GM12872 (cell line): ENCODE data around the gene CCDC167.

ENCODE experiments used
- CTCF ChIP-seq: IDR thresholded peaks from 3 replicates; pipeline ENCODE4 v1.5.1; 2011; ENCODE audit warnings: low read depth, mild to moderate bottlenecking, low read length, moderate library complexity; ENCODE audit not compliant: insufficient read depth

The CCDC167 gene

DNA sequence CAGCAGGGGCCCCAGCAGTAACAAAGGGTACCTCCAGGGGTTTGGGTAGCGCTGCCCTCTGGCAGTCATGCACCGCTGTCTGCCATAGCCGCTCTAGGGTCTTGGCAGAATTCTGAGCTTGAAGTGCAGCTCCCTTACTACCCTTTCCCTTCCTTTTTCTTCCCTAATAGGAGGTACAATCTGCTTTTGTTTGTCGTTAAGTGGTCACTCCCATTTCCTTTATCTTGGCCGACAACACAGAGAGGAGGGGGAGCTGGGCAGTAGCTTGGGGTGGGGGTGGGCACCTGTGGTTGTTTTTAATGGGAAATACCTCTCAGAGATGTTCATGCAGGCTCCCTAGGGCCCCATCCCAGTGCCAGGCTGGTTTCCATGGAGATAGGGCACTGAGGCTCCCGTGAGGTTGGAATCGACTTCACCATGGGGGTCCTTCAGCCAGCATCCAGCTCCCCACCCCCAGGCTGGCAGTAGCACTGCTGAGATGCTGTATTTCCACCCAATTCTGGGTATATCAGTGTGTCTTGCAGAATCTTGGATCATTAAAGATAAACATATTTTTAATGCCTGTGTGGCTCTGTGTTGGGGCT, 18.6 kb downstream of the CCDC167 start:
- TF ChIP-seq CTCF: no peak

- no peak for TF ChIP-seq CTCF
Measured at GRCh38 chr6:37480118-37480736, 19.5 kb downstream of the CCDC167 start.

GRCh38 chr6:37479266-37479854, 20.3 kb downstream of the CCDC167 start:
- no peak for TF ChIP-seq CTCF

DNA sequence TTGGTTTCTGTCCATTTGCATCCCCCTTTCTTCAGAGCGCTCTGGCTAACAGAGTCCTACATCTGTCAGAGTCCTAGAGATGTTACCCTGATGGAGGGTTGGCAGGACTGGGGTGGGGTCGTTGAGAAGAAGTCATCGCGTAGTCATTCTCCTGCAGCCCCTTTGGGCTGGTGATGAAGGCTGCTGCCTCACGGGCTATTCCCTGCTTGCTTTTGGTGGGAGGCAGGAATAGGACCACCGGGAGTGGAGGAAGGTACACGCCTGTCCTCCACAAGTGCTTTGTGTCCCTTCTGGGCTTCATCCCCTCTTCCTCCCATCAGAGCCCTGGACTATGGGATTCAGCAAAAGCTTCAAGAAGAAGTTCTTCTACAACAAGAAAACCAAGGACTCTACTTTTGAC, 20.9 kb downstream of the CCDC167 start:
- no peak for TF ChIP-seq CTCF

DNA sequence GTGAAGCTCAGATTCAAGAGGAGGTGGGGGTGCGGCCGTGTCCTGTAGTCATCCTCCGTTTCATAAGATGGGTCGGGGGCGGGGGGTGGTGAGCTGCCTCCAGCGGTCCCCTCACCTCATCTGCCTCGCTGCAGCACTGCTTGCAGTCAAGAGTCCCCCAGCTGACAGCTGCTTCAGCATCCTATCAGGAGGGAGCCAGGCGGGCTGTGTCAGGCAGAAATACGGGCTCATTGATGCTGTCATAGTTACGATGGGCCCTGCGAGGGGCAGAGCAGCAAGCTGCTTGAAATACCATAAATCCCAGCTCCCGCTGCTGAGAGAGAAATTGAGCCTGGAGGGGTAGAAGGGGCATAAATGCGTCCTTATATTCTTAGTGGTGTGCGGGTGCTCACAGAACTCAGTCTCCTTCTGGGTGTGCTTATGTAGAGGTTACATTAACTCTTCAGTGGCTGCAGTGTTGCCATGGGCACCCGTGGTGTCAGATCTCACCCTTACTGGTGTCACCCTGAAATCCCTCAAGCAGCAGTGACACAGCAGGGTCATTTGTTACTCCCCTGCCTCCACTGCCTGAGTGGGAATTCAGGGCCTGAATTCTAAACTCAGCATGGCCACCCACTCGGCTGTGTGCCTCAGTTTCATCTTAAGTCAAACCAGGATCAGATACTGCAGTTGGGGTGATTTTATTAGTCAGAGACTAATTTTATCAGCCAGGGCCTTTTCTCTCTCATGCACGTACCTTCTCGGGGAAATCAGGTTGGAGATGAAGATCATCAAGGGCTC, 21.8 kb downstream of the CCDC167 start:
- TF ChIP-seq CTCF: no peak

DNA sequence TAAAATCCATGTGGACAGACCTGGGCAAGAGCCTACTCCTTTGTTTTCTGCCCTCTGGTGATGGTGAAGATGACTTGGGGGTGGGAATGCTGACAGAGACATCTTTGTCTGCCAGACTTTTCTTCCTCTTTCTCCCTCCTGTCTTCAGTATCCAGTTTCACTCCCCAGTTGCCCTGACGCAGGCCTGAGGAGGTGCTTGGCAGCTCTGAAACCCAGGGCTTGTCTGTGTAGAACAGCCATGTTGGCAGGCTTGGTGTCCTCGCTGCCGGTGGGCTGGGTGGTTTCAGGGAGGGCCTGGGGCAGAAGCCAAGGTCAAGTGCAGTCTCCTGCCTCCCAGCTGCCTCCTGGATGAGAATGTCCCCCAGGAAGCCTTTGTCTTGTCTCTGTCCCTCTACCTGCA, 22.5 kb downstream of the CCDC167 start:
- TF ChIP-seq CTCF: no peak

DNA sequence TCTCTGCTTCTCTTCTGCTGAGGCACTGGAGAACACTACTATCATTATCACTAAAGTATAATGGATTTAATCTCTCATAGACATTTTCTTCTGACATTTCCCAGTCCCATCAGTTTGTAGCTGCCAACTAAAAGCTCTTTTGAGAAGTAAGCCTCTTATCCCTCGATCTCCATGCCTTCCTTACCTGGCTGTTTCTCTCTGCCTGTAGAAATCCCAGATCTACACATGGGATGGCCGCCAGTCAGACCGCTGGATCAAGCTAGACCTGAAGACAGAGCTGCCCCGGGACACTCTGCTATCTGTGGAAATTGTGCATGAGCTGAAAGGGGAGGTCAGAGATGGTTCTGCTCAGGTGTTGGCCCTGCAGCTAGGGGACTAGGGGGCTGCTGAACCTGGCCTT, 25.4 kb downstream of the CCDC167 start:
- no peak for TF ChIP-seq CTCF
